ENCODE measurements around the gene MUC4.
"Not testable (repeated sequence)": the region's sequence is repeated elsewhere in the genome, so short reads cannot be mapped to it uniquely, and the experiment has no call there.

Gene MUC4

GRCh38 chr3:195720831-195721506, 90.8 kb downstream of the MUC4 start, which contains the start of gene MUC20:
MUC20 (plus strand) TSS chr3:195720978; CDS start chr3:195721008, 30 bp downstream.
- DNase-seq (ENCODE audit: insufficient read length, low spot score); FAIRE-seq: not testable (repeated sequence)

GRCh38 chr3:195719514-195720254, 92.0 kb downstream of the MUC4 start:
- DNase-seq (ENCODE audit: insufficient read length, low spot score); FAIRE-seq: not testable (repeated sequence)

GRCh38 chr3:195718477-195718984, 93.2 kb downstream of the MUC4 start:
- no peak for DNase-seq (ENCODE audit: insufficient read length, low spot score)

GRCh38 chr3:195717852-195718476, 93.8 kb downstream of the MUC4 start:
- no peak for DNase-seq (ENCODE audit: insufficient read length, low spot score)
- FAIRE-seq = no peak

More at GRCh38 chr3:195718477-195718984, 93.2 kb downstream of the MUC4 start:
- FAIRE-seq = no peak

GRCh38 chr3:195717416-195717815, 94.3 kb downstream of the MUC4 start:
- FAIRE-seq = no peak

GRCh38 chr3:195715583-195716266, 96.0 kb downstream of the MUC4 start:
- DNase-seq (ENCODE audit: insufficient read length, low spot score) (no peak), FAIRE-seq (no peak)

More at GRCh38 chr3:195717416-195717815, 94.3 kb downstream of the MUC4 start:
- DNase-seq (ENCODE audit: insufficient read length, low spot score) = no peak

GRCh38 chr3:195715134-195715533, 96.6 kb downstream of the MUC4 start:
- DNase-seq (ENCODE audit: insufficient read length, low spot score) = no peak

GRCh38 chr3:195714380-195715011, 97.2 kb downstream of the MUC4 start:
- FAIRE-seq = no peak
- no peak for DNase-seq (ENCODE audit: insufficient read length, low spot score)

More at GRCh38 chr3:195715134-195715533, 96.6 kb downstream of the MUC4 start:
- FAIRE-seq = no peak

GRCh38 chr3:195713150-195713549, 98.6 kb downstream of the MUC4 start:
- FAIRE-seq; DNase-seq (ENCODE audit: insufficient read length, low spot score): not testable (repeated sequence)

- not testable (repeated sequence) for DNase-seq (ENCODE audit: insufficient read length, low spot score); FAIRE-seq
Measured at GRCh38 chr3:195712535-195712910, 99.2 kb downstream of the MUC4 start.

- DNase-seq (ENCODE audit: insufficient read length, low spot score) = no peak
- FAIRE-seq = no peak
Measured at GRCh38 chr3:195711813-195712534, 99.8 kb downstream of the MUC4 start.

- DNase-seq (ENCODE audit: insufficient read length, low spot score); FAIRE-seq: not testable (repeated sequence)
Measured at GRCh38 chr3:195711091-195711812, 100.5 kb downstream of the MUC4 start.

GRCh38 chr3:195710126-195710905, 101.4 kb downstream of the MUC4 start:
- DNase-seq (ENCODE audit: insufficient read length, low spot score); FAIRE-seq: not testable (repeated sequence)

- no peak for DNase-seq (ENCODE audit: insufficient read length, low spot score)
- FAIRE-seq = no peak
Measured at GRCh38 chr3:195709676-195710085, 102.0 kb downstream of the MUC4 start.

- DNase-seq (ENCODE audit: insufficient read length, low spot score) = no peak
- no peak for FAIRE-seq
Measured at GRCh38 chr3:195708626-195709481, 102.9 kb downstream of the MUC4 start.

GRCh38 chr3:195708061-195708460, 103.7 kb downstream of the MUC4 start:
- no peak for DNase-seq (ENCODE audit: insufficient read length, low spot score)
- FAIRE-seq = no peak
